ENCODE results near the gene AMACR.

GRCh38 chr5:33984178-33984577 lies 23.7 kb downstream of the AMACR start:
- TF ChIP-seq NFIC (IDR thresholded peaks at IDR 0.05) (no peak), POLR2AphosphoS5 (IDR thresholded peaks at IDR 0.05; ENCODE audit: control insufficient read depth, insufficient read depth, low read depth, low read length) (no peak), POLR2A (conservative IDR thresholded peaks at IDR 0.05) (no peak), BACH1 (tag; IDR thresholded peaks at IDR 0.05) (no peak), BMI1 (IDR thresholded peaks at IDR 0.05; ENCODE audit: low read length) (no peak), CREB5 (CRISPR knock-in tag; IDR thresholded peaks at IDR 0.05) (no peak), TCF7L2 (IDR thresholded peaks at IDR 0.05; ENCODE audit: low read depth, low read length) (no peak), HMGN3 (IDR thresholded peaks at IDR 0.05; ENCODE audit: borderline replicate concordance, extremely low read depth, insufficient read length, low read depth, low read length) (no peak), CEBPB (tag; IDR thresholded peaks at IDR 0.05) (no peak), SMARCE1 (IDR thresholded peaks at IDR 0.05) (no peak), SREBF2 (CRISPR knock-in tag; IDR thresholded peaks at IDR 0.05) (no peak), POU5F1 (IDR thresholded peaks at IDR 0.05; ENCODE audit: borderline replicate concordance, low read depth, low read length, partially characterized antibody) (no peak), CREB1 (IDR thresholded peaks at IDR 0.05) (no peak), CREB1 (CRISPR knock-in tag; IDR thresholded peaks at IDR 0.05) (no peak)
- TF ChIP-seq, protein P1, sequence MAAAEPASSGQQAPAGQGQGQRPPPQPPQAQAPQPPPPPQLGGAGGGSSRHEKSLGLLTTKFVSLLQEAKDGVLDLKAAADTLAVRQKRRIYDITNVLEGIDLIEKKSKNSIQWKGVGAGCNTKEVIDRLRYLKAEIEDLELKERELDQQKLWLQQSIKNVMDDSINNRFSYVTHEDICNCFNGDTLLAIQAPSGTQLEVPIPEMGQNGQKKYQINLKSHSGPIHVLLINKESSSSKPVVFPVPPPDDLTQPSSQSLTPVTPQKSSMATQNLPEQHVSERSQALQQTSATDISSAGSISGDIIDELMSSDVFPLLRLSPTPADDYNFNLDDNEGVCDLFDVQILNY (CRISPR knock-in tag; IDR thresholded peaks at IDR 0.05) = no peak

Measured in K562 (cell line).